Heart left ventricle (tissue), 13 donors: ENCODE results near the gene MAML3.

Experiments
- POLR2A ChIP-seq, 2 donors: fragments of 450-650 bp; IDR thresholded peaks; one replicate each; pipeline ENCODE4 v1.6.1; 2017; ENCODE audit warnings: antibody characterized with exemption in 2 of 2, mild to moderate bottlenecking in 2 of 2, moderate library complexity in 2 of 2
- TF ChIP-seq, protein P1 (sequence below), 12 donors: fragments of 200-600 bp; sonication (generic) in 4 of 12; IDR thresholded peaks; one replicate each; pipeline versions ENCODE4 v1.5.0 to v1.8.0; 2018 to 2022; ENCODE audit warnings: antibody characterized with exemption in 12 of 12, mild to moderate bottlenecking in 5 of 12
- donor health status: ischemic (EF 13 %, LVEDD 7.1; RV severe dilation, severe dysfunction).
- donor health status: DM: no; HTN: yes; CAD: no.
- donor health status: DM: no; HTN: no; CAD: no.
- donor health status: ischemic (EF 25% LVEDD 6.9; RV normal size, moderate dysfunction).
- donor health status: ischemic (EF 25% LVEDD 5.7; RV mildly dilated, moderate dysfunction).
- donor health status: ischemic (EF 35%, LVEDD 5.7; RV mildly dilated, moderate dysfunction).
- donor health status: nonischemic (EF 11% LVEDD 7.7; RV severe dilation, severe dysfunction).
- donor health status: DM: yes; HTN: yes; CAD: no.
- donor health status: PGD.
- donor health status: ischemic (EF 29% LVEDD 5.4; RV normal size, mild dysfunction).
- donor health status: nonischemic (EF 23%, LVEDD 6.1; RV moderate dilation, normal function).

GRCh38 chr4:140096921-140097320 is 57.1 kb downstream of the MAML3 start:
- TF ChIP-seq, protein P1, sequence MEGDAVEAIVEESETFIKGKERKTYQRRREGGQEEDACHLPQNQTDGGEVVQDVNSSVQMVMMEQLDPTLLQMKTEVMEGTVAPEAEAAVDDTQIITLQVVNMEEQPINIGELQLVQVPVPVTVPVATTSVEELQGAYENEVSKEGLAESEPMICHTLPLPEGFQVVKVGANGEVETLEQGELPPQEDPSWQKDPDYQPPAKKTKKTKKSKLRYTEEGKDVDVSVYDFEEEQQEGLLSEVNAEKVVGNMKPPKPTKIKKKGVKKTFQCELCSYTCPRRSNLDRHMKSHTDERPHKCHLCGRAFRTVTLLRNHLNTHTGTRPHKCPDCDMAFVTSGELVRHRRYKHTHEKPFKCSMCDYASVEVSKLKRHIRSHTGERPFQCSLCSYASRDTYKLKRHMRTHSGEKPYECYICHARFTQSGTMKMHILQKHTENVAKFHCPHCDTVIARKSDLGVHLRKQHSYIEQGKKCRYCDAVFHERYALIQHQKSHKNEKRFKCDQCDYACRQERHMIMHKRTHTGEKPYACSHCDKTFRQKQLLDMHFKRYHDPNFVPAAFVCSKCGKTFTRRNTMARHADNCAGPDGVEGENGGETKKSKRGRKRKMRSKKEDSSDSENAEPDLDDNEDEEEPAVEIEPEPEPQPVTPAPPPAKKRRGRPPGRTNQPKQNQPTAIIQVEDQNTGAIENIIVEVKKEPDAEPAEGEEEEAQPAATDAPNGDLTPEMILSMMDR (IDR thresholded peaks at IDR 0.05): no peak
- TF ChIP-seq POLR2A (IDR thresholded peaks at IDR 0.05): no peak
